Measurements from ENCODE around the gene CENPV.

CENPV gene

DNA sequence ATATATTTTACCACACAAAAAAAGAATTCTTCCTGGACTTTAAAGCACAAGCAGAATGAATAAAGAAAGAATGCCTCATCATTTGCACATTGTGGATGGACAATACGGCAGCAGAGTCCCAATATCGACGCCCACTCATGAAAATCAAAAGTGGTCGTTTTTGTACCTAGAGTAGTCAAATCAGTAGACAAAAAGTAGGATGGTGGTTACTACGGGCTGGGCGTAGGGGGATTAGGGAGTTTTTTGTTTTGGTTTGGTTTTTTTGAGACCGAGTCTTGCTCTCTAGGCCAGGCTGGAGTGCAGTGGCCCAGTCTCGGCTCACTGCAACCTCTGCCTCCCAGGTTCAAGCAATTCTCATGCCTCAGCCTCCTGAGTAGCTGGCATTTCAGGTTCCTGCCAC, 8.6 kb upstream of the CENPV start:
- DNase-seq (ENCODE audit: low spot score) = no peak

DNA sequence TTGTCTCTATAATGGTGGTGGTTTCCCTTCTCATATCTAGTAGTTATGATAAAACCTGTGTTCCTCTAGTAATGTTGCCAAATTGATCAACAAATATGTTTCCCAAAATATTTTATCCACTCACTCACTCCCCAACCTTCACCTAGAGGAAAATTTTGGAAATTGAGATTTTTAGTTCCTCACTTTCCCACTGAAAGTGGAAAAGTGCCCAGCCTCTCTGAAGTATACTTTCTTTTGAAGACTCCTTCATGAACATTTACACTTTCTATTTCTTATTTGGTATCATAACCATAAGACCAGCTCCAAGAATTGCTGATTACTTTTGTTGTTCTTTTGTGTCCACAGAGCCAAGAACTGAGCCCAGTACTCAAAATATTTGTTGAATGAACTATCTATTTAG, 5.1 kb upstream of the CENPV start:
- no peak for DNase-seq (ENCODE audit: low spot score)

DNA sequence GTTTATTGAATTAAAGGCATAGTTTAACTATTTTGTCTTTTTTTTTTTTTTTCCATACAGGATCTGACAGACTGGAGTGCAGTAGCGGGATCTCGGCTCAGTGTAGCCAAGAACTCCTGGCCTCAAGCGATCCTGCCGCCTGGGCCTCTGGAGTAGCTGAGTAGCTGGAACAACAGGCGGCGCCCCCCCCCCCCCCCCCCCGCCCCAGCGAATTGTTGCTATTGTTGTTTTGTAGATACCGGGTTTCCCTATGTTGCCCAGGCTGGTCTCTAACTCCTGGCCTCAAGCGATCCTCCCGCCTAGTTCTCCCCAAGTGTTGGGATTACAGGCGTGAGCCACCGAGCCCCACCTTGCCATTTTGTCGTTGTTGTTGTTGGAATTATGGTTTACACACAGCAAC, 1.3 kb upstream of the CENPV start:
- no peak for DNase-seq (ENCODE audit: low spot score)

DNA sequence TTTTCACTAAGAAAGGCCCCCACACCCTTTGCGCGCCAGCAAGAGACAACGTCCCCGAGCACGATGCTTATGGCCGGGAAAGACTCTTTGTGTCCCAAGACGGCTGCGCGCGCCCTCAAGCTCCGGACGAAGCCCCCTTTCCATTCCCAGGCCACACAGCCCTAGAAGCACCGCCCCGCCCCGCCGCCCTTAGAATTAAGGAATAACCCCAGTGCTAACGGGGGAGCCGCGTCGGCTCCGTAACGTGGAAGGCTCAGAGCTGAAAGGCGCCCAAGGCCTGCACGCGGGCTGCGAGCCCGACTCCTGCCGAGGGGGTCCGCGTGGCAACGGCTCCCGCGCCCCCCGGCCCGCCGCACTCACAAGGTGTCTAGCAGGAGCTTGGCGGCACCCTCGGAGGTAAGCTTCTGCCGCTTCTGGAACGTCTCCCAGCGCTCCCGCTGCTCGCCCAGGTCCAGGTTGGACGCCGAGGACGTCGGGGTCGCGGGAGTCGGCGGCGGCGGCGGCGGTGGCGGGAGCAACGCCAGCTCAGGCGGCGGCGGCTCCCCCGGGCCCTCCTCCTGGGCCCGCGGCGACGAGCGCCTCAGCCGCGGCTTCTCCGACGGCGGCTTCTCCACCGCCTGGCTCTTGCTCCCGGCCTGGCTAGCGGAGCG, 477 bp downstream of the CENPV start:
- peak; percentile 12 for DNase-seq (ENCODE audit: low spot score)

GRCh38 chr17:16352303-16352666, 984 bp downstream of the CENPV start:
- no peak for DNase-seq (ENCODE audit: low spot score)

DNA sequence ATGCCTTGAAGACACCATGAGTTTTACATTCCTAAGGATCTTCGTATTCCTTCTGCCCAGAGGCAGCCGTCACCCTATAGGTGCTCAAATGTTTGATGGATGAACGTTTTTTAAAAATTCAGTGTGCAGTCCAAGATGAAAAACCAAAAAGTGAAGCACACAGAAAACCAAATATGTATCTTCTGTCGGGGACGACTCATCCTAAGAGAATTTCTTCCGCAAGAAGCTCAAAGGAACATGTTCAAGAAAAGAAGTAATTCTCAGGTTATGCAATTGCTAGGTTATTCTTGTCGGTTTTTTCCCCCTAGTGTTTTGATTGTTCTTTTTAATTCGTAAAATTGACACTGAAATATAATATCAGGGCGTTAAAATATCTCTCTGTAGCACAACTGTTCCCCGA, 1.4 kb downstream of the CENPV start:
- no peak for DNase-seq (ENCODE audit: low spot score)

- DNase-seq (ENCODE audit: low spot score) = no peak
Measured at GRCh38 chr17:16349431-16349830, 3.8 kb downstream of the CENPV start.

GRCh38 chr17:16348586-16348985, 4.7 kb downstream of the CENPV start:
- no peak for DNase-seq (ENCODE audit: low spot score)

- no peak for DNase-seq (ENCODE audit: low spot score)
Measured at GRCh38 chr17:16346721-16347271, 6.5 kb downstream of the CENPV start.

- DNase-seq (ENCODE audit: low spot score) = no peak
Measured at GRCh38 chr17:16345565-16345964, 7.7 kb downstream of the CENPV start.

- no peak for DNase-seq (ENCODE audit: low spot score)
Measured at GRCh38 chr17:16343569-16343968, 9.7 kb downstream of the CENPV start.

DNA sequence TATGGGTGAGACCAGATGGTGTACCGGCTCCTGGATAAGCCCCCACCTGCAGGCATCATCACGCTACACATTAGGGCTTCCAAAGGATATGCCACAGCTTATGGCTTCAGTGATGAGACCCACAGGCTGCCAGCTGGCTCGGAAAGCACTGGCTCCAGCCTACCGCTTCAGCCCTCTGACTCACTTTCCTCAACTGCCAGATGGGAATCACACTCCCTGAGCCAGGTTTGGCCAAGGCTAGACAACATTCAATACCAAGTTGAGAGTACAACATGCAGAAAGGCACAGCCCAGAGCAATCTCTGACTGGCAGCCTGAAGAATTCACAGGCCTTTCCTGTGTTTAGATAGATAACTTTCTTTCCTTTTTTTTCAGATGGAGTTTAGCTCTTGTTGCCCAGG, 10.3 kb downstream of the CENPV start:
- no peak for DNase-seq (ENCODE audit: low spot score)

- DNase-seq (ENCODE audit: low spot score) = no peak
Measured at GRCh38 chr17:16339959-16340358, 13.3 kb downstream of the CENPV start.

- DNase-seq (ENCODE audit: low spot score) = no peak
Measured at GRCh38 chr17:16339402-16339801, 13.9 kb downstream of the CENPV start.

DNA sequence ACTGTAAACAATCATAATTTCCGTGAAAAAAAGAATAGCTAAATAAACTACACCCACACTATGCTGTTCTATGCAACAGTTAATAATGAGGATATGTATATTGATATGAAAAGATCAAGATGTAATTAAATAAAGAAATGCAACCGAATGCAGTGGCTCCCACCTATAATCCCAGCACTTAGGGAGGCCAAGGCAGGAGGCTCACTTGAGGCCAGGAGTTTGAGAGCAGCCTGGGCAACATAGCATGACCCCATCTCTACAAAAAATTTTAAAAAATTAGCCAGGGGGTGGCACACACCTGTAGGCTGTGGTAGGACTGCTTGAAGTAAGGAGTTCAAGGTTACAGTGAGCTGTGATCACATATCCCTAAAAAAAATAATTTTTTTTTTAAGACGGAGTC, 14.9 kb downstream of the CENPV start:
- no peak for DNase-seq (ENCODE audit: low spot score)

DNA sequence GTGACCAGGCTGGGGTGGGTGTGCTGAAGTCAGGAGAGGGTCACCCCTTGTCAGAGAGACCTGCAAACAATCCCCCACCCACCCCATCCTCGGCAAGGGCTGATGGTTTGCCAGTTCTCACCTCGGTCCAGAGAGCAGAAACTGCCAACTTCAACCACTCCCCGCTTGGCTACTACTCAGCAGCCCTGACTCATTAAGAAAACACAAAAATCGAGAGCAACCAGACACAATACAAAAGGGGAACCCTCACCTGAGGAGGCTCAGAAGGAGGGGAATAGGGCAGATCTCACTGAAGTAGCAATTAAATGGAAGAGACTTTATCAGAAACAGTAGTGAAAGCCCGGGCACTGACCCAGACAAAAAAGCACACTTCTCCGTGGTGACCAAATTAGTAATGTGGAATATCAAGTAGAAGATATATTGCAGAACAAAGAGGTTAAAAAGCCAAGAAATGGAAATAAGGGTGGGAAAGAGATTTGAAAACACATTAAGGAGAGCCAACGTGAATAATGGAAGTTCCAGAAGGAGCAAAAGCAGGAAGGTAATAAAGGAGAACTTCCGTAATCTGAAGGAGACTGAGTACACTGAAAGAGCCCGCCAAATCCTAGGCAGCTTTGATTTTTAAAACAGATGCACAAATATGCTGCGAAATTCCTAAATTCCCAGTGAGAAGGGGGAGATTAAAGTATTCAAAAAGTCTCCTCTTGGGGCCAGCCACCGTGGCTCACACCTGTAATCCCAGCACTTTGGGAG, 23.6 kb downstream of the CENPV start:
- DNase-seq (ENCODE audit: low spot score) = no peak

DNA sequence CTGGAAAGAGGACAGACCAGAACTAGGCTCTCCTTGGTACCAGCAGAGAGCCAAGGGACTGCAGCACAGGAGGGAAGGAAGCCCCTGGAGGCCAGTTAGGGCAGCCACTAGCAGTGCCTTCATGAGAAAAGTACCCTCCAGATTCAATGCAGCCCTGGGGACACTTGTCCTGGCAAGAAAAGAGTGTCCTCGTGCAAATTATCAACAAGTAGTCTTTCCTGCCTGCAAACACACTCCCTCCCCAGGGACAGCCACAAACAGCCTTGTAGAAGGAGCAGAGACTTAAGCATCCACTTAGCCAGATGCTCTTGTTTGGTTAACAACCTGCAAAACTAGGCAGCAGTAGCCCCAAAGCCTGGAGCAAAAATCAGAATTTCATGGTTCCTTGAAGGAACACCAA, 24.3 kb downstream of the CENPV start:
- DNase-seq (ENCODE audit: low spot score) = no peak

GRCh38 chr17:16327018-16327417, 26.3 kb downstream of the CENPV start:
- DNase-seq (ENCODE audit: low spot score) = no peak

GRCh38 chr17:16325964-16326363, 27.3 kb downstream of the CENPV start:
- no peak for DNase-seq (ENCODE audit: low spot score)

DNA sequence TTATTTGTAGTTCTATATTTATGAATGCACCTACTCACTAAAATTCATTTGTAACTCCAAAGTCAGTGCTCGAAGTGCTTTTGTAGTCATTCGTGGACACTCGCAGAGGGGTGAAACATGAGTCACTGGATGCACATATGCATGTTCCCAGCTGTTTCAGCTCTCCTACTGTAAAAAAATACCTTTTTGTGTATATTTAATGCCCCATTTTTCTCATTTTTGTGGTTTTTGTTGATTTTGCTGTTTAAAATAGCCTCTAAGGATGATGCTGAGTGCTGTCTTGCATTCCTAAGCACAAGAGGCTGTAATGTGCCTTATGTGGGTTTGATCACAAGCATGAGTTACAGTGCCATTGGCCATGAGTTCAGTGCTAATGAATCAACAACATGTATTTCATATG, 30.6 kb downstream of the CENPV start:
- DNase-seq (ENCODE audit: low spot score) = no peak

DNA sequence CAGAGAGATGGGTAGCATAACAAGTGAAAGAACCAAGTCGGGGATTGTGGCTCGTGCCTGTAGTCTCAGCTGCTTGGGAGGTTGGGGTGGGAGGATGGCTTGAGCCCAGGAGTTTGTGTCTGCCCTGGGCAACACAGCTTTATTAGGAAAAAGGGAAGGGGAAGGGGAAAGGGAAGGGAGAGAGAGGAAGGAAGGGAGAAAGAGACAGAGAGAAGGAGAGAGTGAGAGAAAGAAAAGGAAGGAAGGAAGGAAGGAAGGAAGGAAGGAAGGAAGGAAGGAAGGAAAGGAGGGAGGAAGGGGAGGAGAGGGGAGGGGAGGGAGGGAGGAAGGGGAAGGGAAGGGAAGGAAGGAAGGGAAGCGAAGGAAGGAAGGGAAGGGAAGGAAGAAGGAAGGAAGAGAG, 33.3 kb downstream of the CENPV start:
- no peak for DNase-seq (ENCODE audit: low spot score)

DNA sequence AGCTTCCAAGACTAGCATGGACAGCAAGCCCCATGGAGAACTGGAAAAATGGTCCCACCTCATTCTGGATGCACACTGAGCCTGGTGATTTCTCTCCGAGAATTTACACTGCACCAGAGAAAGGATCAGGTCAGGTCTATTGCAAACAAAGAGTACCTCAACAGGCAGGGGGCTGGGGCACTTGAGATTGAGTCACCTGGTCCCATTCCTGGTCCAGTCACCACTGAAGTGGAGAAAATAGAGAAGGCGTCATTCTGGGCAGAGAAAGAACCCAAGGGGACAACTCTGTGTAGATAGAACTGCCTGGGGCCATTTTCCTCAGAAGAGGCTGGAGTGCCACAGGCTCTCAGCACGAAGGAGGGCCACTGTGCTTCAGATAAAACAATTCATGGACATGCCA, 38.4 kb downstream of the CENPV start:
- DNase-seq (ENCODE audit: low spot score) = no peak

- DNase-seq (ENCODE audit: low spot score) = no peak
Measured at GRCh38 chr17:16314189-16314588, 39.1 kb downstream of the CENPV start.
